ENCODE data around the gene TBC1D30. TPM values are rescaled to one million over a fixed set of nuclear protein-coding genes. Genes with fewer than 3 reads are reported as not detected.

TBC1D30 gene
- total and polyA plus RNA-seq, 9 of the 15 experiments (the other 6 are each of a cell fraction or from before 2014, with no cell fraction given) = 0.07 to 0.55 (median 0.20) TPM; not detected in 1

DNA sequence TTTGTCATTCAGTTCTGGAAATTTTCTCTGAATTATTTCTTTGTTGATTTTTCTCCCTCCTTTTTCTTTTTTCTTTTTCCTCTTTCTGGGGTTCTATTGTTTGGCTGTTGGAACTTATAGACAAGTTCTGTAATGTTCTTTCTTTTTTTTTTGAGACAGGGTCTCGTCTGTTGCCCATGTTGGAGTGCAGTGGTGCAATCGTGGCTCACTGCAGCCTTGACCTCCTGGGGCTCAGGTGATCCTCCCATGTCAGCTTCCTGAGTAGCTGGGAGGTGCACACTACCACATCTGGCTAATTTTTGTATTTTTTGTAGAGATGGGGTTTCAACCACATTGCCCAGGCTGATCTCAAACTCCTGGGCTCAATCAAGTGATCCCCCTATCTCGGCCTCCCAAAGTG, 30.1 kb upstream of the TBC1D30 start (continued):
- TF ChIP-seq U2AF2 (optimal IDR thresholded peaks at IDR 0.05; ENCODE audit: low read depth, low read length) (no peak), SUPT5H (IDR thresholded peaks at IDR 0.05) (no peak), NFE2L1 (tag; IDR thresholded peaks at IDR 0.05; ENCODE audit: borderline replicate concordance, low read depth) (no peak), SLC30A9 (CRISPR knock-in tag; IDR thresholded peaks at IDR 0.05) (no peak)
- TF ChIP-seq, protein P1, sequence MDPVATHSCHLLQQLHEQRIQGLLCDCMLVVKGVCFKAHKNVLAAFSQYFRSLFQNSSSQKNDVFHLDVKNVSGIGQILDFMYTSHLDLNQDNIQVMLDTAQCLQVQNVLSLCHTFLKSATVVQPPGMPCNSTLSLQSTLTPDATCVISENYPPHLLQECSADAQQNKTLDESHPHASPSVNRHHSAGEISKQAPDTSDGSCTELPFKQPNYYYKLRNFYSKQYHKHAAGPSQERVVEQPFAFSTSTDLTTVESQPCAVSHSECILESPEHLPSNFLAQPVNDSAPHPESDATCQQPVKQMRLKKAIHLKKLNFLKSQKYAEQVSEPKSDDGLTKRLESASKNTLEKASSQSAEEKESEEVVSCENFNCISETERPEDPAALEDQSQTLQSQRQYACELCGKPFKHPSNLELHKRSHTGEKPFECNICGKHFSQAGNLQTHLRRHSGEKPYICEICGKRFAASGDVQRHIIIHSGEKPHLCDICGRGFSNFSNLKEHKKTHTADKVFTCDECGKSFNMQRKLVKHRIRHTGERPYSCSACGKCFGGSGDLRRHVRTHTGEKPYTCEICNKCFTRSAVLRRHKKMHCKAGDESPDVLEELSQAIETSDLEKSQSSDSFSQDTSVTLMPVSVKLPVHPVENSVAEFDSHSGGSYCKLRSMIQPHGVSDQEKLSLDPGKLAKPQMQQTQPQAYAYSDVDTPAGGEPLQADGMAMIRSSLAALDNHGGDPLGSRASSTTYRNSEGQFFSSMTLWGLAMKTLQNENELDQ (CRISPR knock-in tag; IDR thresholded peaks at IDR 0.05; ENCODE audit: borderline replicate concordance) = no peak

DNA sequence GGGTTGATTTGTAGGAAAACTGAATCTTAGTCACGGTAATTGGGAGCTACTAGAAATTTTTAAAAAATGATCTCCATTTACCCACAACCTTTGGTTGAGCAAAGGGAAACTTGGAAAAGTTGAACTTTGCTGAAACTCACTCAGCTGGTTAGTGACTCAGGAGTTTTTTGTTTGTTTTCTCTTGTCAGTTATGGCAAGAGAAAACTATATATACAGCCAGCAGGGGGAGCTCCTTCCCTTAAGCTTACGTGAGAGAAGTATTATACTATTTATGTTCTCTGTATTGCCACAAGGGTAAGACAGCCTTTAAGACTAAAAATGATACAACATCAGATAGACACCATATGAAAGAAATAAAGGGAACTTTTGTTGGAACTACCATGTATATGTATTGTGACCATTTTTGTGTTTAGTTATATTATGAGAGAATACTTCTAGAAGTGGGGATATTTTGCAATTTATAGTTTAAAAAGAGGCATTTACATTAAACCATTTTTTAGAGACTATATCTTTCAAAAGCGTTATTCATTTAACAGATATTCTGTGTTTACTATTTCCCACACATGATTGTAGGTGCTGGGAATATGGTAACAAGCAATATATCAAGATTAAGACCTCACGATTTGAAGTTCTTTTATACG, 28.1 kb upstream of the TBC1D30 start:
- Histone ChIP-seq H3K27me3 (ENCODE audit: control insufficient read depth in 2 of 2, insufficient read depth in 2 of 2, low read length in 2 of 2) (peaks cover 5 to 13% of the 10 kb centered on the region in 2 experiments; a peak in 4 of 5 replicates), H4K20me1 (replicated peaks; ENCODE audit: control insufficient read depth, insufficient read depth, low read length) (no peaks in the 10 kb centered on the region), H3K27ac (ENCODE audit: extremely low read depth, low read depth, low read length) (no peak overlapping the region), H3K9me1 (ENCODE audit: control insufficient read depth, insufficient read depth, low read length) (no peaks in the 10 kb centered on the region), H3K9me3 (replicated peaks; ENCODE audit: control insufficient read depth, insufficient read depth, low read depth, low read length) (no peaks in the 10 kb centered on the region), H3K9ac (ENCODE audit: insufficient read depth in 1 of 2, low read depth in 2 of 2, low read length in 2 of 2) (no peak overlapping the region), H3K4me3 (no peak overlapping the region), H3K79me2 (ENCODE audit: control insufficient read depth, insufficient read depth, low read length) (no peaks in the 10 kb centered on the region), H3K4me1 (replicated peaks in 1 of 2; ENCODE audit: control insufficient read depth in 2 of 2, insufficient read depth in 2 of 2, low read length in 2 of 2) (no peaks in the 10 kb centered on the region), H3K4me2 (ENCODE audit: insufficient read depth, low read length) (no peak overlapping the region), H3K36me3 (ENCODE audit: control insufficient read depth, insufficient read depth, low read length) (no peaks in the 10 kb centered on the region), H2AFZ (ENCODE audit: low read depth, low read length) (peak overlapping the region; percentile 46)
- ATAC-seq (peak; percentile 97), DNase-seq (ENCODE audit: extremely low read depth in 1 of 4, low spot score in 3 of 4) (peak; percentile 62 to 90 (median 70)), FAIRE-seq (peak; percentile 89)
- POLR2A ChIA-PET = interaction anchor here (0.7 kb wide), 1 partner anchor 17 kb away, joined by 4 read pairs; no protein-coding TSS in a partner anchor
- BruUV-seq (replicated peaks) = no TSS peak
- 2% methylated on average over 5 of the region's 5 CpGs for WGBS (ENCODE audit: insufficient coverage, low coverage, missing lambda C conversion rate)
- in situ Hi-C loops (cut with MboI) = loop anchor here (10.0 kb wide), 1 partner anchor 252 kb away; no protein-coding TSS in a partner anchor
- CTCF ChIA-PET (ENCODE audit: low intra/inter-chr PET ratio) = interaction anchor here (0.6 to 1.3 kb wide), 6 partner anchors 12 to 436 kb away, joined by 3 to 4 read pairs (median 3); no protein-coding TSS in a partner anchor
- intact Hi-C loops (cut with micrococcal nuclease) = loop anchor here (2.0 kb wide), 1 partner anchor 248 kb away; no protein-coding TSS in a partner anchor
- TF ChIP-seq SIN3A (IDR thresholded peaks at IDR 0.05; ENCODE audit: borderline replicate concordance in 2 of 2, control insufficient read depth in 1 of 2, low read depth in 2 of 2, low read length in 2 of 2) = no peak
- TF ChIP-seq TOE1 (IDR thresholded peaks at IDR 0.05; ENCODE audit: borderline replicate concordance) = no peak
- no peak for TF ChIP-seq TOE1 (CRISPR knock-in tag; IDR thresholded peaks at IDR 0.05; ENCODE audit: borderline replicate concordance, low read depth)
- no peak for TF ChIP-seq GTF2F1 (IDR thresholded peaks at IDR 0.05; ENCODE audit: low read depth, low read length)
- no peak for TF ChIP-seq ZNF354B (CRISPR knock-in tag; IDR thresholded peaks at IDR 0.05)
- TF ChIP-seq, protein P2, sequence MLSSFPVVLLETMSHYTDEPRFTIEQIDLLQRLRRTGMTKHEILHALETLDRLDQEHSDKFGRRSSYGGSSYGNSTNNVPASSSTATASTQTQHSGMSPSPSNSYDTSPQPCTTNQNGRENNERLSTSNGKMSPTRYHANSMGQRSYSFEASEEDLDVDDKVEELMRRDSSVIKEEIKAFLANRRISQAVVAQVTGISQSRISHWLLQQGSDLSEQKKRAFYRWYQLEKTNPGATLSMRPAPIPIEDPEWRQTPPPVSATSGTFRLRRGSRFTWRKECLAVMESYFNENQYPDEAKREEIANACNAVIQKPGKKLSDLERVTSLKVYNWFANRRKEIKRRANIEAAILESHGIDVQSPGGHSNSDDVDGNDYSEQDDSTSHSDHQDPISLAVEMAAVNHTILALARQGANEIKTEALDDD (IDR thresholded peaks at IDR 0.05) = peak; percentile 67; the same call in 1 of the 2 replicates
- peak; percentile 54 for TF ChIP-seq EP300 (IDR thresholded peaks at IDR 0.05; ENCODE audit: low read length)
- no peak for TF ChIP-seq YBX1 (IDR thresholded peaks at IDR 0.05)
- TF ChIP-seq, protein P3, sequence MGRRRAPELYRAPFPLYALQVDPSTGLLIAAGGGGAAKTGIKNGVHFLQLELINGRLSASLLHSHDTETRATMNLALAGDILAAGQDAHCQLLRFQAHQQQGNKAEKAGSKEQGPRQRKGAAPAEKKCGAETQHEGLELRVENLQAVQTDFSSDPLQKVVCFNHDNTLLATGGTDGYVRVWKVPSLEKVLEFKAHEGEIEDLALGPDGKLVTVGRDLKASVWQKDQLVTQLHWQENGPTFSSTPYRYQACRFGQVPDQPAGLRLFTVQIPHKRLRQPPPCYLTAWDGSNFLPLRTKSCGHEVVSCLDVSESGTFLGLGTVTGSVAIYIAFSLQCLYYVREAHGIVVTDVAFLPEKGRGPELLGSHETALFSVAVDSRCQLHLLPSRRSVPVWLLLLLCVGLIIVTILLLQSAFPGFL (CRISPR knock-in tag; IDR thresholded peaks at IDR 0.05) = no peak
- TF ChIP-seq MEIS2 (IDR thresholded peaks at IDR 0.05; ENCODE audit: partially characterized antibody) = peak; percentile 28
- no peak for TF ChIP-seq POLR3G (IDR thresholded peaks at IDR 0.05; ENCODE audit: extremely low read depth, insufficient read length, insufficient replicate concordance)
